CD14-positive monocyte (primary cell): ENCODE data around the gene PAGE2. TPM values are rescaled to one million over a fixed set of nuclear protein-coding genes. Genes with fewer than 3 reads are reported as not detected.

Experiments used
- DNase-seq, 3 donors: peaks; one replicate each; pipeline ENCODE4 v3.0.0-alpha.2; 2011 to 2022
- H2AFZ ChIP-seq: 2 replicates; pipeline ENCODE4 v1.6.0; 2012; ENCODE audit warnings: mild to moderate bottlenecking, low read depth, low read length, inconsistent platforms; ENCODE audit not compliant: insufficient read depth, poor library complexity, severe bottlenecking
- H3K27ac ChIP-seq, 2 donors: 1 replicate in 1 of 2; 2 replicates in 1 of 2; pipeline ENCODE4 v1.5.1; 2012 to 2013; ENCODE audit warnings: low read length in 2 of 2, control low read depth in 1 of 2, inconsistent platforms in 1 of 2, low read depth in 1 of 2, mild to moderate bottlenecking in 1 of 2
- H3K27me3 ChIP-seq, 2 donors: one replicate each; pipeline versions ENCODE4 v1.6.0 to v1.6.1; 2011 to 2013; ENCODE audit warnings: low read length in 2 of 2; ENCODE audit not compliant: control insufficient read depth in 2 of 2, insufficient read depth in 2 of 2
- H3K36me3 ChIP-seq, 2 donors: replicated peaks in 1 of 2; 1 replicate in 1 of 2; 2 replicates in 1 of 2; pipeline versions ENCODE4 v1.5.1 to v1.6.1; 2012 to 2013; ENCODE audit warnings: low read length in 2 of 2, control low read depth in 1 of 2, inconsistent platforms in 1 of 2, mild to moderate bottlenecking in 1 of 2; ENCODE audit not compliant: insufficient read depth in 2 of 2, control insufficient read depth in 1 of 2
- H3K4me1 ChIP-seq, 2 donors: 1 replicate in 1 of 2; 2 replicates in 1 of 2; pipeline versions ENCODE4 v1.5.1 to v1.6.1; 2012 to 2013; ENCODE audit warnings: low read length in 2 of 2, control low read depth in 1 of 2, inconsistent platforms in 1 of 2, mild to moderate bottlenecking in 1 of 2, moderate library complexity in 1 of 2; ENCODE audit not compliant: insufficient read depth in 2 of 2, control insufficient read depth in 1 of 2
- H3K4me2 ChIP-seq: replicated peaks from 2 replicates; pipeline ENCODE3; 2012; ENCODE audit warnings: low read length, moderate library complexity, mild to moderate bottlenecking; ENCODE audit not compliant: poor library complexity, severe bottlenecking; ENCODE audit errors: extremely low read depth
- H3K4me3 ChIP-seq, 3 experiments: fragments of 200-600 bp in 1 of 3; sonication (generic) in 1 of 3; replicated peaks in 1 of 3; 1 replicate in 2 of 3; 2 replicates in 1 of 3; pipeline ENCODE4 v1.5.1; 2011 to 2013; ENCODE audit warnings: low read length in 3 of 3, mild to moderate bottlenecking in 3 of 3, control low read depth in 2 of 3, low read depth in 2 of 3, inconsistent platforms in 1 of 3, moderate library complexity in 1 of 3
- H3K79me2 ChIP-seq: 2 replicates; pipeline ENCODE4 v1.6.0; 2012; ENCODE audit warnings: mild to moderate bottlenecking, control low read depth, inconsistent platforms, low read length, moderate library complexity; ENCODE audit not compliant: insufficient read depth
- H3K9ac ChIP-seq: 2 replicates; pipeline ENCODE4 v1.6.0; 2017; ENCODE audit warnings: low read length, mild to moderate bottlenecking; ENCODE audit not compliant: insufficient read depth, poor library complexity, severe bottlenecking
- H3K9me3 ChIP-seq, 2 donors: replicated peaks in 1 of 2; 1 replicate in 1 of 2; 2 replicates in 1 of 2; pipeline versions ENCODE4 v1.5.1 to v1.6.1; 2012 to 2013; ENCODE audit warnings: low read length in 2 of 2, control low read depth in 1 of 2; ENCODE audit not compliant: control insufficient read depth in 1 of 2, insufficient read depth in 1 of 2
- H4K20me1 ChIP-seq: 2 replicates; pipeline ENCODE4 v1.6.0; 2012; ENCODE audit warnings: mild to moderate bottlenecking, low read length, control low read depth, moderate library complexity; ENCODE audit not compliant: insufficient read depth
- H3K27ac Mint-ChIP-seq, 7 donors: one replicate each; pipeline ENCODE4 v1.8.0; 2020; ENCODE audit warnings: mild to moderate bottlenecking in 7 of 7, mixed read lengths in 7 of 7, moderate library complexity in 6 of 7, inconsistent platforms in 2 of 7
- H3K27me3 Mint-ChIP-seq, 3 donors: one replicate each; pipeline ENCODE4 v1.8.0; 2021 to 2022; ENCODE audit warnings: low read depth in 3 of 3, mild to moderate bottlenecking in 3 of 3, mixed read lengths in 3 of 3, moderate library complexity in 3 of 3, inconsistent platforms in 1 of 3
- H3K36me3 Mint-ChIP-seq, 2 donors: one replicate each; pipeline ENCODE4 v1.8.0; 2020; ENCODE audit warnings: mixed read lengths in 2 of 2, inconsistent platforms in 1 of 2, mild to moderate bottlenecking in 1 of 2
- H3K4me1 Mint-ChIP-seq: one replicate; pipeline ENCODE4 v1.8.0; 2020; ENCODE audit warnings: mild to moderate bottlenecking, mixed read lengths
- H3K4me3 Mint-ChIP-seq, 2 donors: one replicate each; pipeline ENCODE4 v1.8.0; 2020; ENCODE audit warnings: mild to moderate bottlenecking in 2 of 2, mixed read lengths in 2 of 2, moderate library complexity in 1 of 2
- H3K9me3 Mint-ChIP-seq, 7 donors: one replicate each; pipeline ENCODE4 v1.8.0; 2020 to 2022; ENCODE audit warnings: mixed read lengths in 7 of 7, mild to moderate bottlenecking in 6 of 7, moderate library complexity in 6 of 7, inconsistent platforms in 2 of 7
- CTCF ChIP-seq: fragments of 200-600 bp; IDR thresholded peaks from one replicate; pipeline ENCODE4 v1.8.0; 2022; ENCODE audit warnings: antibody characterized with exemption, mild to moderate bottlenecking
- WGBS: methylation state at CpG from one replicate; pipeline ENCODE4 v1.1.5; 2013; ENCODE audit warnings: missing lambda C conversion rate; ENCODE audit not compliant: insufficient coverage; 5-methylcytosine and 5-hydroxymethylcytosine counted together
- intact Hi-C, 2 donors: fragments of 100-400 bp; cut with micrococcal nuclease; formaldehyde crosslinking; loops; one replicate each; pipeline versions ENCODE4 v1.15.0 to v1.15.1; 2023
- polyA plus RNA-seq, 3 donors: library from polyadenylated mRNA; depleted of rRNA in 1 of 3; unstranded in 2 of 3; stranded (reverse) in 1 of 3; fragments of 300-500 nt in 2 of 3; fragments of >200 nt in 1 of 3; fragmentation: Illumina TruSeq in 2 of 3; gene quantifications; 1 replicate in 2 of 3; 2 replicates in 1 of 3; pipeline ENCODE4 v1.2.3, GENCODE V29; 2012 to 2021

Gene PAGE2
- polyA plus RNA-seq, 3 donors = not detected

- no peak overlapping the region for H3K4me3 ChIP-seq
- Mint-ChIP-seq H3K4me3 (no peak overlapping the region), H3K4me1 (peaks cover 12% of the 10 kb centered on the region), H3K27me3 (peaks cover 2 to 6% (median 3%) of the 10 kb centered on the region in 3 donors), H3K36me3 (no peaks in the 10 kb centered on the region), H3K9me3 (peaks cover 0 to 5% (median 0%) of the 10 kb centered on the region in 7 donors), H3K27ac (peak overlapping the region in 1 of 7 donors; percentile 66)
- no peaks in the 10 kb centered on the region for H4K20me1 ChIP-seq
- no peak for TF ChIP-seq CTCF
- peaks cover 0 to 5% of the 10 kb centered on the region in 2 donors for H3K4me1 ChIP-seq
- H3K36me3 ChIP-seq = no peaks in the 10 kb centered on the region
- no peaks in the 10 kb centered on the region for H3K9me3 ChIP-seq
- no peak overlapping the region for H3K27ac ChIP-seq
- no peak for DNase-seq
- H3K27me3 ChIP-seq = peaks cover 0 to 2% of the 10 kb centered on the region in 2 donors
- H3K79me2 ChIP-seq = no peaks in the 10 kb centered on the region
- WGBS = 80% methylated on average over 1 of the region's 7 CpGs
- no peak overlapping the region for H2AFZ ChIP-seq
- intact Hi-C loops = no loop called here
- H3K9ac ChIP-seq = no peak overlapping the region
- no peak overlapping the region for H3K4me2 ChIP-seq
Observed at GRCh38 chrX:55123900-55124299, 35.1 kb downstream of the PAGE2 start.

GRCh38 chrX:55127692-55128091, 38.9 kb downstream of the PAGE2 start:
- Histone ChIP-seq H3K4me1 (peaks cover 0 to 5% of the 10 kb centered on the region in 2 donors), H3K9me3 (no peaks in the 10 kb centered on the region), H3K79me2 (no peaks in the 10 kb centered on the region), H3K27me3 (peaks cover 0 to 2% of the 10 kb centered on the region in 2 donors), H2AFZ (no peak overlapping the region), H4K20me1 (no peaks in the 10 kb centered on the region), H3K4me2 (no peak overlapping the region), H3K9ac (no peak overlapping the region), H3K4me3 (no peak overlapping the region), H3K36me3 (no peaks in the 10 kb centered on the region), H3K27ac (no peak overlapping the region)
- Mint-ChIP-seq H3K4me1 (peaks cover 12% of the 10 kb centered on the region), H3K4me3 (no peak overlapping the region), H3K9me3 (peaks cover 0 to 5% (median 0%) of the 10 kb centered on the region in 7 donors), H3K27ac (no peak overlapping the region), H3K27me3 (peaks cover 0 to 4% (median 0%) of the 10 kb centered on the region in 3 donors), H3K36me3 (no peaks in the 10 kb centered on the region)
- no CpG with 5 or more reads among the region's 2 CpGs for WGBS
- DNase-seq = peak; percentile 6 to 68 (median 34)
- no peak for TF ChIP-seq CTCF
- intact Hi-C loops = no loop called here
